ENCODE data around the gene HHATL. TPM values are rescaled to one million over a fixed set of nuclear protein-coding genes. Genes with fewer than 3 reads are reported as not detected.

Gene HHATL
- total RNA-seq, 1 experiment from 2014 or later: not detected

GRCh38 chr3:42746455-42747450 lies 44.2 kb upstream of the HHATL start:
- H3K27me3 ChIP-seq (replicated peaks; ENCODE audit: insufficient read depth, low read depth, low read length, poor library complexity): no peaks in the 10 kb centered on the region
- intact Hi-C loops (cut with micrococcal nuclease; ENCODE audit: unreplicated experiment): loop anchor here (10.0 kb wide), 1 partner anchor 172 kb away; no protein-coding TSS in a partner anchor
- CTCF ChIA-PET: no interaction called here
- no peak overlapping the region for H3K27ac ChIP-seq (ENCODE audit: low read depth, low read length, poor library complexity, severe bottlenecking)
- BruUV-seq (replicated peaks): no TSS peak
- POLR2A ChIA-PET (ENCODE audit: low non-redundant PET): no interaction called here
- H3K4me1 ChIP-seq (ENCODE audit: insufficient read depth, low read length, poor library complexity, severe bottlenecking): peaks cover 6% of the 10 kb centered on the region
- no peak overlapping the region for H3K4me3 ChIP-seq (ENCODE audit: low read depth, low read length, poor library complexity, severe bottlenecking)
- H3K36me3 ChIP-seq (ENCODE audit: insufficient read depth, low read length, poor library complexity, severe bottlenecking): no peaks in the 10 kb centered on the region
- no peak for TF ChIP-seq EZH2 (IDR thresholded peaks at IDR 0.05; ENCODE audit: borderline replicate concordance, low read depth, low read length, poor library complexity, severe bottlenecking)
- no peak for TF ChIP-seq CTCF (conservative IDR thresholded peaks at IDR 0.05; ENCODE audit: low read depth, low read length)
- no peaks in the 10 kb centered on the region for H3K9me3 ChIP-seq (ENCODE audit: low read depth, low read length, poor library complexity, severe bottlenecking)
- DNase-seq (ENCODE audit: low spot score): no peak

GRCh38 chr3:42745776-42746454 lies 43.3 kb upstream of the HHATL start:
- CTCF ChIA-PET: interaction anchor here (0.8 kb wide), 1 partner anchor 209 kb away, joined by 3 read pairs; no protein-coding TSS in a partner anchor
- Histone ChIP-seq H3K4me1 (ENCODE audit: insufficient read depth, low read length, poor library complexity, severe bottlenecking) (peaks cover 6% of the 10 kb centered on the region), H3K9me3 (ENCODE audit: low read depth, low read length, poor library complexity, severe bottlenecking) (no peaks in the 10 kb centered on the region), H3K27me3 (replicated peaks; ENCODE audit: insufficient read depth, low read depth, low read length, poor library complexity) (no peaks in the 10 kb centered on the region), H3K36me3 (ENCODE audit: insufficient read depth, low read length, poor library complexity, severe bottlenecking) (no peaks in the 10 kb centered on the region), H3K4me3 (ENCODE audit: low read depth, low read length, poor library complexity, severe bottlenecking) (no peak overlapping the region), H3K27ac (ENCODE audit: low read depth, low read length, poor library complexity, severe bottlenecking) (no peak overlapping the region)
- DNase-seq (ENCODE audit: low spot score): no peak
- intact Hi-C loops (cut with micrococcal nuclease; ENCODE audit: unreplicated experiment): loop anchor here (10.0 kb wide), 1 partner anchor 171 kb away; no protein-coding TSS in a partner anchor
- BruUV-seq (replicated peaks): no TSS peak
- TF ChIP-seq CTCF (conservative IDR thresholded peaks at IDR 0.05; ENCODE audit: low read depth, low read length): no peak
- no peak for TF ChIP-seq EZH2 (IDR thresholded peaks at IDR 0.05; ENCODE audit: borderline replicate concordance, low read depth, low read length, poor library complexity, severe bottlenecking)
- POLR2A ChIA-PET (ENCODE audit: low non-redundant PET): no interaction called here

- Histone ChIP-seq H3K27ac (ENCODE audit: low read depth, low read length, poor library complexity, severe bottlenecking) (no peak overlapping the region), H3K36me3 (ENCODE audit: insufficient read depth, low read length, poor library complexity, severe bottlenecking) (no peaks in the 10 kb centered on the region), H3K27me3 (replicated peaks; ENCODE audit: insufficient read depth, low read depth, low read length, poor library complexity) (no peaks in the 10 kb centered on the region), H3K4me1 (ENCODE audit: insufficient read depth, low read length, poor library complexity, severe bottlenecking) (peaks cover 6% of the 10 kb centered on the region), H3K9me3 (ENCODE audit: low read depth, low read length, poor library complexity, severe bottlenecking) (no peaks in the 10 kb centered on the region), H3K4me3 (ENCODE audit: low read depth, low read length, poor library complexity, severe bottlenecking) (no peak overlapping the region)
- CTCF ChIA-PET: interaction anchor here (0.8 kb wide), 1 partner anchor 208 kb away, joined by 3 read pairs; no protein-coding TSS in a partner anchor
- intact Hi-C loops (cut with micrococcal nuclease; ENCODE audit: unreplicated experiment): loop anchor here (10.0 kb wide), 1 partner anchor 171 kb away; no protein-coding TSS in a partner anchor
- no TSS peak for BruUV-seq (replicated peaks)
- POLR2A ChIA-PET (ENCODE audit: low non-redundant PET): no interaction called here
- peak; percentile 47 for DNase-seq (ENCODE audit: low spot score)
- TF ChIP-seq EZH2 (IDR thresholded peaks at IDR 0.05; ENCODE audit: borderline replicate concordance, low read depth, low read length, poor library complexity, severe bottlenecking) (no peak), CTCF (conservative IDR thresholded peaks at IDR 0.05; ENCODE audit: low read depth, low read length) (no peak)
Measured at GRCh38 chr3:42745291-42745745, 42.7 kb upstream of the HHATL start.
